ENCODE data around the gene L1TD1. TPM values are rescaled to one million over a fixed set of nuclear protein-coding genes. Genes with fewer than 3 reads are reported as not detected.

Gene L1TD1, protein sequence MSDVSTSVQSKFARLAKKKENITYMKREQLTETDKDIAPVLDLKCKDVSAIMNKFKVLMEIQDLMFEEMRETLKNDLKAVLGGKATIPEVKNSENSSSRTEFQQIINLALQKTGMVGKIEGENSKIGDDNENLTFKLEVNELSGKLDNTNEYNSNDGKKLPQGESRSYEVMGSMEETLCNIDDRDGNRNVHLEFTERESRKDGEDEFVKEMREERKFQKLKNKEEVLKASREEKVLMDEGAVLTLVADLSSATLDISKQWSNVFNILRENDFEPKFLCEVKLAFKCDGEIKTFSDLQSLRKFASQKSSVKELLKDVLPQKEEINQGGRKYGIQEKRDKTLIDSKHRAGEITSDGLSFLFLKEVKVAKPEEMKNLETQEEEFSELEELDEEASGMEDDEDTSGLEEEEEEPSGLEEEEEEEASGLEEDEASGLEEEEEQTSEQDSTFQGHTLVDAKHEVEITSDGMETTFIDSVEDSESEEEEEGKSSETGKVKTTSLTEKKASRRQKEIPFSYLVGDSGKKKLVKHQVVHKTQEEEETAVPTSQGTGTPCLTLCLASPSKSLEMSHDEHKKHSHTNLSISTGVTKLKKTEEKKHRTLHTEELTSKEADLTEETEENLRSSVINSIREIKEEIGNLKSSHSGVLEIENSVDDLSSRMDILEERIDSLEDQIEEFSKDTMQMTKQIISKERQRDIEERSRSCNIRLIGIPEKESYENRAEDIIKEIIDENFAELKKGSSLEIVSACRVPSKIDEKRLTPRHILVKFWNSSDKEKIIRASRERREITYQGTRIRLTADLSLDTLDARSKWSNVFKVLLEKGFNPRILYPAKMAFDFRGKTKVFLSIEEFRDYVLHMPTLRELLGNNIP
- polyA plus RNA-seq: not detected in 2 replicates

GRCh38 chr1:62194651-62195544, at the start of gene L1TD1:
TSS of gene L1TD1 (plus strand) at chr1:62194849. CDS start at chr1:62206629, 11,780 bp downstream.

Other genes starting within 250 kb of the L1TD1 start
- not detected in 2 replicates for gene KANK4, start 124.6 kb downstream of the L1TD1 start, polyA plus RNA-seq
- 23.6 and 29.3 TPM in 2 replicates for gene USP1, start 242.2 kb downstream of the L1TD1 start, polyA plus RNA-seq

Data from Purkinje cell (primary cell).